ENCODE results near the gene CEBPB.

Gene CEBPB

GRCh38 chr20:50230871-50231560 is 40.4 kb downstream of the CEBPB start:
- Histone ChIP-seq H3K27ac (ENCODE audit: low read length) (no peak overlapping the region), H3K4me1 (ENCODE audit: control insufficient read depth, insufficient read depth, low read length) (no peaks in the 10 kb centered on the region), H3K9me3 (ENCODE audit: control insufficient read depth, insufficient read depth, low read length) (no peaks in the 10 kb centered on the region), H3K4me3 (ENCODE audit: low read length) (no peak overlapping the region), H3K27me3 (ENCODE audit: control insufficient read depth, insufficient read depth, low read length) (no peaks in the 10 kb centered on the region), H3K36me3 (ENCODE audit: control insufficient read depth, insufficient read depth, low read length) (no peaks in the 10 kb centered on the region)
- WGBS (ENCODE audit: insufficient coverage, insufficient read length): no CpG with 5 or more reads among the region's 9 CpGs
- no peak for DNase-seq (ENCODE audit: low read depth, low spot score)

- H3K4me1 ChIP-seq (ENCODE audit: control insufficient read depth, insufficient read depth, low read length): no peaks in the 10 kb centered on the region
- H3K4me3 ChIP-seq (ENCODE audit: low read length): no peak overlapping the region
- DNase-seq (ENCODE audit: low read depth, low spot score): no peak
- no peaks in the 10 kb centered on the region for H3K36me3 ChIP-seq (ENCODE audit: control insufficient read depth, insufficient read depth, low read length)
- no CpG with 5 or more reads among the region's 6 CpGs for WGBS (ENCODE audit: insufficient coverage, insufficient read length)
- no peak overlapping the region for H3K27ac ChIP-seq (ENCODE audit: low read length)
- no peaks in the 10 kb centered on the region for H3K9me3 ChIP-seq (ENCODE audit: control insufficient read depth, insufficient read depth, low read length)
- H3K27me3 ChIP-seq (ENCODE audit: control insufficient read depth, insufficient read depth, low read length): no peaks in the 10 kb centered on the region
Observed at GRCh38 chr20:50231854-50232253, 41.2 kb downstream of the CEBPB start.

- no peak for DNase-seq (ENCODE audit: low read depth, low spot score)
- WGBS (ENCODE audit: insufficient coverage, insufficient read length): no CpG with 5 or more reads among the region's 7 CpGs
- Histone ChIP-seq H3K4me3 (ENCODE audit: low read length) (no peak overlapping the region), H3K36me3 (ENCODE audit: control insufficient read depth, insufficient read depth, low read length) (no peaks in the 10 kb centered on the region), H3K27ac (ENCODE audit: low read length) (no peak overlapping the region), H3K9me3 (ENCODE audit: control insufficient read depth, insufficient read depth, low read length) (no peaks in the 10 kb centered on the region), H3K4me1 (ENCODE audit: control insufficient read depth, insufficient read depth, low read length) (no peaks in the 10 kb centered on the region), H3K27me3 (ENCODE audit: control insufficient read depth, insufficient read depth, low read length) (no peaks in the 10 kb centered on the region)
Observed at GRCh38 chr20:50232651-50233324, 42.2 kb downstream of the CEBPB start.

- no peak for DNase-seq (ENCODE audit: low read depth, low spot score)
- no peaks in the 10 kb centered on the region for H3K36me3 ChIP-seq (ENCODE audit: control insufficient read depth, insufficient read depth, low read length)
- no peaks in the 10 kb centered on the region for H3K4me1 ChIP-seq (ENCODE audit: control insufficient read depth, insufficient read depth, low read length)
- no peak overlapping the region for H3K27ac ChIP-seq (ENCODE audit: low read length)
- H3K27me3 ChIP-seq (ENCODE audit: control insufficient read depth, insufficient read depth, low read length): no peaks in the 10 kb centered on the region
- no peaks in the 10 kb centered on the region for H3K9me3 ChIP-seq (ENCODE audit: control insufficient read depth, insufficient read depth, low read length)
- H3K4me3 ChIP-seq (ENCODE audit: low read length): no peak overlapping the region
- no CpG with 5 or more reads among the region's 19 CpGs for WGBS (ENCODE audit: insufficient coverage, insufficient read length)
Observed at GRCh38 chr20:50233325-50234212, 42.9 kb downstream of the CEBPB start.

- no peak overlapping the region for H3K27ac ChIP-seq (ENCODE audit: low read length)
- H3K27me3 ChIP-seq (ENCODE audit: control insufficient read depth, insufficient read depth, low read length): no peaks in the 10 kb centered on the region
- DNase-seq (ENCODE audit: low read depth, low spot score): no peak
- H3K9me3 ChIP-seq (ENCODE audit: control insufficient read depth, insufficient read depth, low read length): no peaks in the 10 kb centered on the region
- H3K4me1 ChIP-seq (ENCODE audit: control insufficient read depth, insufficient read depth, low read length): no peaks in the 10 kb centered on the region
- H3K4me3 ChIP-seq (ENCODE audit: low read length): no peak overlapping the region
- H3K36me3 ChIP-seq (ENCODE audit: control insufficient read depth, insufficient read depth, low read length): no peaks in the 10 kb centered on the region
- WGBS (ENCODE audit: insufficient coverage, insufficient read length): no CpG with 5 or more reads among the region's 12 CpGs
Observed at GRCh38 chr20:50234288-50234687, 43.7 kb downstream of the CEBPB start.

GRCh38 chr20:50237349-50237748 is 46.7 kb downstream of the CEBPB start:
- no peaks in the 10 kb centered on the region for H3K4me1 ChIP-seq (ENCODE audit: control insufficient read depth, insufficient read depth, low read length)

GRCh38 chr20:50238081-50238800 is 47.6 kb downstream of the CEBPB start:
- Histone ChIP-seq H3K9me3 (ENCODE audit: control insufficient read depth, insufficient read depth, low read length) (no peaks in the 10 kb centered on the region), H3K27ac (ENCODE audit: low read length) (no peak overlapping the region), H3K27me3 (ENCODE audit: control insufficient read depth, insufficient read depth, low read length) (no peaks in the 10 kb centered on the region), H3K4me1 (ENCODE audit: control insufficient read depth, insufficient read depth, low read length) (no peaks in the 10 kb centered on the region), H3K36me3 (ENCODE audit: control insufficient read depth, insufficient read depth, low read length) (no peaks in the 10 kb centered on the region), H3K4me3 (ENCODE audit: low read length) (no peak overlapping the region)
- WGBS (ENCODE audit: insufficient coverage, insufficient read length): no CpG with 5 or more reads among the region's 19 CpGs
- no peak for DNase-seq (ENCODE audit: low read depth, low spot score)

More at GRCh38 chr20:50237349-50237748, 46.7 kb downstream of the CEBPB start:
- no peaks in the 10 kb centered on the region for H3K9me3 ChIP-seq (ENCODE audit: control insufficient read depth, insufficient read depth, low read length)
- no peaks in the 10 kb centered on the region for H3K27me3 ChIP-seq (ENCODE audit: control insufficient read depth, insufficient read depth, low read length)
- WGBS (ENCODE audit: insufficient coverage, insufficient read length): no CpG with 5 or more reads among the region's 4 CpGs
- H3K27ac ChIP-seq (ENCODE audit: low read length): no peak overlapping the region
- H3K4me3 ChIP-seq (ENCODE audit: low read length): no peak overlapping the region
- H3K36me3 ChIP-seq (ENCODE audit: control insufficient read depth, insufficient read depth, low read length): no peaks in the 10 kb centered on the region
- DNase-seq (ENCODE audit: low read depth, low spot score): no peak

GRCh38 chr20:50240092-50240491 is 49.5 kb downstream of the CEBPB start:
- 100% methylated on average over 2 of the region's 9 CpGs for WGBS (ENCODE audit: insufficient coverage, insufficient read length)
- H3K4me3 ChIP-seq (ENCODE audit: low read length): no peak overlapping the region
- H3K27me3 ChIP-seq (ENCODE audit: control insufficient read depth, insufficient read depth, low read length): no peaks in the 10 kb centered on the region
- H3K36me3 ChIP-seq (ENCODE audit: control insufficient read depth, insufficient read depth, low read length): no peaks in the 10 kb centered on the region
- H3K4me1 ChIP-seq (ENCODE audit: control insufficient read depth, insufficient read depth, low read length): no peaks in the 10 kb centered on the region
- no peak overlapping the region for H3K27ac ChIP-seq (ENCODE audit: low read length)
- H3K9me3 ChIP-seq (ENCODE audit: control insufficient read depth, insufficient read depth, low read length): no peaks in the 10 kb centered on the region
- no peak for DNase-seq (ENCODE audit: low read depth, low spot score)

GRCh38 chr20:50242178-50242514 is 51.5 kb downstream of the CEBPB start:
- H3K9me3 ChIP-seq (ENCODE audit: control insufficient read depth, insufficient read depth, low read length): no peaks in the 10 kb centered on the region
- WGBS (ENCODE audit: insufficient coverage, insufficient read length): no CpG with 5 or more reads among the region's 6 CpGs
- H3K4me3 ChIP-seq (ENCODE audit: low read length): no peak overlapping the region
- no peaks in the 10 kb centered on the region for H3K4me1 ChIP-seq (ENCODE audit: control insufficient read depth, insufficient read depth, low read length)
- DNase-seq (ENCODE audit: low read depth, low spot score): no peak
- no peaks in the 10 kb centered on the region for H3K27me3 ChIP-seq (ENCODE audit: control insufficient read depth, insufficient read depth, low read length)
- no peaks in the 10 kb centered on the region for H3K36me3 ChIP-seq (ENCODE audit: control insufficient read depth, insufficient read depth, low read length)
- no peak overlapping the region for H3K27ac ChIP-seq (ENCODE audit: low read length)
